H1 (cell line): ENCODE results near the gene PGM2L1. TPM values are rescaled to one million over a fixed set of nuclear protein-coding genes. Genes with fewer than 3 reads are reported as not detected.

Experiments used
- CTCF ChIA-PET: fragments of 300-600 bp; sonication (Branson Sonifier 250); formaldehyde crosslinking; loops from one replicate; lab custom pipeline; 2021; ENCODE audit not compliant: partially characterized antibody; lab: Charles Lee
- POLR2A ChIA-PET: fragments of 300-600 bp; sonication (Branson Sonifier 250); formaldehyde crosslinking; loops from one replicate; lab custom pipeline; 2021; ENCODE audit warnings: inconsistent platforms; ENCODE audit not compliant: partially characterized antibody; lab: Charles Lee
- DNase-seq, 2 experiments: peaks; one replicate each; pipeline versions ENCODE4 v3.0.0 to v3.0.0-alpha.2; 2010 to 2022; ENCODE audit warnings: low spot score in 2 of 2, low read depth in 1 of 2, mixed read lengths in 1 of 2
- FAIRE-seq: peaks from 2 replicates; lab custom pipeline; 2011; peaks lifted over from hg19 to GRCh38; lab: Jason Lieb, UNC
- H2AFZ ChIP-seq: 2 replicates; pipeline ENCODE4 v1.8.1; 2012; ENCODE audit warnings: low read length, inconsistent platforms
- H2AK5ac ChIP-seq: 2 replicates; pipeline ENCODE4 v1.6.1; 2013; ENCODE audit warnings: low read depth, low read length
- H2BK120ac ChIP-seq: replicated peaks from 2 replicates; pipeline ENCODE3; 2013; ENCODE audit warnings: low read depth, low read length, inconsistent platforms
- H2BK12ac ChIP-seq: 2 replicates; pipeline ENCODE4 v1.6.1; 2013; ENCODE audit warnings: low read depth, low read length
- H2BK15ac ChIP-seq: 2 replicates; pipeline ENCODE4 v1.6.1; 2013; ENCODE audit warnings: low read length
- H2BK20ac ChIP-seq: 2 replicates; pipeline ENCODE4 v1.6.1; 2013; ENCODE audit warnings: low read length
- H2BK5ac ChIP-seq: 2 replicates; pipeline ENCODE4 v1.6.1; 2013; ENCODE audit warnings: low read depth, low read length
- H3K14ac ChIP-seq: 2 replicates; pipeline ENCODE4 v1.6.1; 2013; ENCODE audit warnings: inconsistent platforms; ENCODE audit not compliant: insufficient read length
- H3K18ac ChIP-seq: 2 replicates; pipeline ENCODE4 v1.6.1; 2013; ENCODE audit warnings: low read length; ENCODE audit errors: extremely low read depth
- H3K23ac ChIP-seq: 2 replicates; pipeline ENCODE4 v1.6.1; 2013; ENCODE audit warnings: inconsistent platforms; ENCODE audit not compliant: insufficient read length
- H3K23me2 ChIP-seq: 2 replicates; pipeline ENCODE4 v1.6.1; 2013; ENCODE audit warnings: low read depth, low read length
- H3K27ac ChIP-seq: 2 replicates; pipeline ENCODE4 v1.6.1; 2011; ENCODE audit warnings: low read depth, low read length, inconsistent platforms
- H3K27me3 ChIP-seq, 4 experiments: replicated peaks in 1 of 4; 1 replicate in 1 of 4; 2 replicates in 3 of 4; pipeline versions ENCODE4 v1.6.1 to v1.8.1; 2011 to 2013; ENCODE audit warnings: low read length in 3 of 4, mild to moderate bottlenecking in 3 of 4, inconsistent platforms in 2 of 4, mixed read lengths in 2 of 4, moderate library complexity in 1 of 4; ENCODE audit not compliant: control insufficient read depth in 3 of 4, insufficient read depth in 3 of 4; ENCODE audit errors: extremely low read depth in 1 of 4
- H3K36me3 ChIP-seq, 4 experiments: 2 replicates each; pipeline versions ENCODE4 v1.6.1 to v1.8.1; 2011 to 2013; ENCODE audit warnings: mild to moderate bottlenecking in 4 of 4, low read length in 3 of 4, moderate library complexity in 2 of 4, control low read depth in 1 of 4, inconsistent platforms in 1 of 4; ENCODE audit not compliant: insufficient read depth in 4 of 4, control insufficient read depth in 2 of 4
- H3K4ac ChIP-seq: replicated peaks from 2 replicates; pipeline ENCODE3; 2013; ENCODE audit warnings: low read length, low read depth, mixed read lengths, inconsistent platforms; ENCODE audit not compliant: insufficient read length
- H3K4me1 ChIP-seq, 4 experiments: replicated peaks in 1 of 4; 1 replicate in 1 of 4; 2 replicates in 3 of 4; pipeline versions ENCODE4 v1.6.1 to v1.8.1; 2011 to 2013; ENCODE audit warnings: low read length in 3 of 4, inconsistent platforms in 2 of 4, mixed read lengths in 1 of 4; ENCODE audit not compliant: insufficient read depth in 4 of 4, control insufficient read depth in 3 of 4
- H3K4me2 ChIP-seq, 2 experiments: 2 replicates each; pipeline versions ENCODE4 v1.6.1 to v1.8.1; 2011 to 2013; ENCODE audit warnings: low read depth in 2 of 2, low read length in 2 of 2, control low read depth in 1 of 2, inconsistent platforms in 1 of 2, mild to moderate bottlenecking in 1 of 2; ENCODE audit not compliant: insufficient read depth in 1 of 2
- H3K4me3 ChIP-seq, 4 experiments: fragments of 200-600, 300-600 bp in 1 of 4; sonication (generic), shearing (Covaris generic), sonication (Bioruptor Twin) in 1 of 4; 2 replicates each; pipeline versions ENCODE4 v1.5.1 to v1.8.1; 2011 to 2016; ENCODE audit warnings: low read length in 4 of 4, low read depth in 3 of 4, control low read depth in 2 of 4, inconsistent platforms in 2 of 4, mild to moderate bottlenecking in 2 of 4, mixed read lengths in 1 of 4, moderate library complexity in 1 of 4; ENCODE audit not compliant: insufficient read depth in 2 of 4; ENCODE audit errors: extremely low read depth in 1 of 4
- H3K56ac ChIP-seq: replicated peaks from 2 replicates; pipeline ENCODE3; 2013; ENCODE audit warnings: low read depth, mild to moderate bottlenecking, mixed read lengths, low read length, inconsistent platforms; ENCODE audit not compliant: insufficient read length
- H3K79me1 ChIP-seq: 2 replicates; pipeline ENCODE4 v1.6.1; 2013; ENCODE audit warnings: low read depth, low read length, control low read depth
- H3K79me2 ChIP-seq, 2 experiments: 2 replicates each; pipeline versions ENCODE4 v1.6.1 to v1.8.1; 2012 to 2013; ENCODE audit warnings: low read length in 2 of 2, mild to moderate bottlenecking in 2 of 2, inconsistent platforms in 1 of 2; ENCODE audit not compliant: insufficient read depth in 2 of 2, control insufficient read depth in 1 of 2
- H3K9ac ChIP-seq, 4 experiments: replicated peaks in 1 of 4; 1 replicate in 1 of 4; 2 replicates in 3 of 4; pipeline versions ENCODE4 v1.6.1 to v1.8.1; 2011 to 2013; ENCODE audit warnings: low read depth in 3 of 4, low read length in 3 of 4, control low read depth in 2 of 4, mild to moderate bottlenecking in 2 of 4, moderate library complexity in 2 of 4, inconsistent platforms in 1 of 4; ENCODE audit errors: extremely low read depth in 1 of 4
- H3K9me3 ChIP-seq, 2 experiments: 2 replicates each; pipeline versions ENCODE4 v1.6.1 to v1.8.1; 2012 to 2013; ENCODE audit warnings: mild to moderate bottlenecking in 2 of 2, moderate library complexity in 2 of 2, control low read depth in 1 of 2, inconsistent platforms in 1 of 2, low read depth in 1 of 2, low read length in 1 of 2, mixed read lengths in 1 of 2; ENCODE audit not compliant: insufficient read depth in 2 of 2
- H4K20me1 ChIP-seq, 2 experiments: replicated peaks in 1 of 2; 2 replicates each; pipeline versions ENCODE3 to v1.8.1; 2011 to 2013; ENCODE audit warnings: inconsistent platforms in 2 of 2, low read length in 2 of 2, mild to moderate bottlenecking in 1 of 2; ENCODE audit not compliant: insufficient read depth in 2 of 2, control insufficient read depth in 1 of 2
- H4K5ac ChIP-seq: 2 replicates; pipeline ENCODE4 v1.6.1; 2013; ENCODE audit warnings: low read length, low read depth, mixed read lengths, inconsistent platforms; ENCODE audit not compliant: insufficient read length
- H4K8ac ChIP-seq: 2 replicates; pipeline ENCODE4 v1.8.0; 2013; ENCODE audit warnings: mild to moderate bottlenecking, moderate library complexity, low read length, inconsistent platforms; ENCODE audit not compliant: insufficient read depth; ENCODE audit errors: extremely low read depth
- H4K91ac ChIP-seq: replicated peaks from 2 replicates; pipeline ENCODE3; 2013; ENCODE audit warnings: low read length, mixed read lengths, inconsistent platforms; ENCODE audit not compliant: insufficient read length
- E2F6 ChIP-seq: IDR thresholded peaks from 2 replicates; pipeline ENCODE4 v1.6.1; 2012; ENCODE audit warnings: inconsistent platforms
- FOSL1 ChIP-seq: IDR thresholded peaks from 2 replicates; pipeline ENCODE4 v1.6.1; 2011; ENCODE audit warnings: mild to moderate bottlenecking, low read depth, low read length, moderate library complexity; ENCODE audit not compliant: insufficient read depth
- GABPA ChIP-seq: IDR thresholded peaks from 2 replicates; pipeline ENCODE4 v1.6.1; 2011; ENCODE audit warnings: mild to moderate bottlenecking, low read length, moderate library complexity, borderline replicate concordance; ENCODE audit not compliant: insufficient read depth
- JUN ChIP-seq: IDR thresholded peaks from 2 replicates; pipeline ENCODE4 v1.6.1; 2011; ENCODE audit warnings: low read depth, mild to moderate bottlenecking, improper control_type of control experiment, low read length
- KDM5A ChIP-seq: fragments of 200-600 bp; IDR thresholded peaks from 2 replicates; pipeline ENCODE4 v1.7.1; 2012; ENCODE audit warnings: mild to moderate bottlenecking, low read length, inconsistent platforms, mixed read lengths
- MAX ChIP-seq: IDR thresholded peaks from 2 replicates; pipeline ENCODE4 v1.6.1; 2012; ENCODE audit warnings: inconsistent platforms
- PHF8 ChIP-seq: fragments of 200-600 bp; sonication (generic); conservative IDR thresholded peaks from 2 replicates; pipeline ENCODE4 v1.7.1; 2012; ENCODE audit warnings: low read depth, mild to moderate bottlenecking, inconsistent platforms, low read length, moderate library complexity
- POLR2AphosphoS5 ChIP-seq: IDR thresholded peaks from 2 replicates; pipeline ENCODE4 v1.6.1; 2011; ENCODE audit warnings: low read depth, low read length
- RXRA ChIP-seq: IDR thresholded peaks from 2 replicates; pipeline ENCODE4 v1.6.1; 2011; ENCODE audit warnings: low read depth, mild to moderate bottlenecking, low read length, moderate library complexity; ENCODE audit not compliant: insufficient read depth
- SIN3A ChIP-seq, 2 experiments: IDR thresholded peaks in 1 of 2; conservative IDR thresholded peaks in 1 of 2; 2 replicates each; pipeline ENCODE4 v1.6.1; 2011 to 2012; ENCODE audit warnings: low read length in 2 of 2, improper control_type of control experiment in 1 of 2, low read depth in 1 of 2, mild to moderate bottlenecking in 1 of 2
- SIX5 ChIP-seq: IDR thresholded peaks from 2 replicates; pipeline ENCODE4 v1.6.1; 2011; ENCODE audit warnings: mild to moderate bottlenecking, low read depth, low read length
- SRF ChIP-seq: IDR thresholded peaks from 2 replicates; pipeline ENCODE4 v1.6.1; 2011; ENCODE audit warnings: mild to moderate bottlenecking, low read depth, low read length, moderate library complexity
- TEAD4 ChIP-seq: IDR thresholded peaks from 2 replicates; pipeline ENCODE4 v1.6.1; 2012; ENCODE audit warnings: low read depth, low read length, inconsistent platforms, mixed read lengths
- WGBS, 2 experiments: shearing (Covaris generic) in 1 of 2; methylation state at CpG; one replicate each; pipeline versions ENCODE4 v1.1.6 to v1.1.7; 2013 to 2015; ENCODE audit warnings: low lambda C conversion rate in 2 of 2, mixed read lengths in 2 of 2, inconsistent platforms in 1 of 2, low coverage in 1 of 2, missing lambda C conversion rate in 1 of 2; ENCODE audit not compliant: insufficient replicate concordance in 2 of 2, insufficient coverage in 1 of 2, insufficient read length in 1 of 2; ENCODE audit errors: extremely low coverage in 1 of 2, missing lambda C conversion rate in 1 of 2; 5-methylcytosine and 5-hydroxymethylcytosine counted together
- polyA plus RNA-seq, 7 experiments: library from polyadenylated mRNA; depleted of rRNA in 3 of 7; stranded (reverse) in 5 of 7; unstranded in 2 of 7; fragments of >200 nt in 5 of 7; fragments of 200-250 nt in 2 of 7; gene quantifications; 1 replicate in 5 of 7; 2 replicates in 1 of 7; 4 replicates in 1 of 7; pipeline versions ENCODE4 v1.2.1 to v1.2.3, GENCODE V29; 2011 to 2013; ENCODE audit warnings: missing spikeins in 2 of 7, mixed read lengths in 2 of 7
- total RNA-seq: library from RNA; stranded (reverse); fragmentation: NEBNext Ultra II Directional; extraction: Animal tissue kit (Norgen Biotek cat#: 25700); gene quantifications from 2 replicates; pipeline ENCODE4 v1.2.1, GENCODE V29; 2021

Gene PGM2L1
- total and polyA plus RNA-seq, 2 of the 8 experiments (the other 6 are each of a cell fraction or from before 2014, with no cell fraction given), result 5.0 to 42.7 TPM

GRCh38 chr11:74307434-74307833 is 90.8 kb downstream of the PGM2L1 start:
- Histone ChIP-seq H3K27ac (no peak overlapping the region), H3K9ac (no peak overlapping the region), H3K14ac (no peak overlapping the region), H2BK12ac (no peak overlapping the region), H3K4me3 (no peak overlapping the region), H4K5ac (no peak overlapping the region), H3K18ac (no peak overlapping the region), H3K4me2 (no peak overlapping the region), H3K79me2 (no peaks in the 10 kb centered on the region), H4K20me1 (peaks cover 0 to 6% of the 10 kb centered on the region in 2 experiments), H4K91ac (no peak overlapping the region), H3K23me2 (peaks cover 7% of the 10 kb centered on the region), H3K4ac (no peak overlapping the region), H2AFZ (no peak overlapping the region), H3K56ac (no peak overlapping the region), H3K23ac (no peak overlapping the region), H3K4me1 (peaks cover 0 to 8% (median 3%) of the 10 kb centered on the region in 4 experiments; a peak in 3 of 7 replicates), H2AK5ac (no peak overlapping the region), H3K79me1 (no peaks in the 10 kb centered on the region), H2BK120ac (no peak overlapping the region), H3K27me3 (peaks cover 7 to 23% (median 16%) of the 10 kb centered on the region in 4 experiments), H2BK5ac (no peak overlapping the region), H2BK20ac (no peak overlapping the region), H2BK15ac (no peak overlapping the region), H4K8ac (no peak overlapping the region), H3K36me3 (no peaks in the 10 kb centered on the region), H3K9me3 (no peaks in the 10 kb centered on the region)
- POLR2A ChIA-PET, result no interaction called here
- WGBS, 2 experiments, result 88% methylated on average over 1 of the region's 1 CpG; no CpG with 5 or more reads in 1 of the 2 experiments
- DNase-seq (no peak), FAIRE-seq (no peak)
- CTCF ChIA-PET, result interaction anchor here (1.2 kb wide), 1 partner anchor 52 kb away, joined by 4 read pairs; no protein-coding TSS in a partner anchor
- no peak for TF ChIP-seq GABPA
- TF ChIP-seq TEAD4, result no peak
- TF ChIP-seq SIX5, result no peak
- TF ChIP-seq E2F6, result no peak
- TF ChIP-seq JUN, result no peak
- TF ChIP-seq PHF8, result no peak
- no peak for TF ChIP-seq SRF
- no peak for TF ChIP-seq KDM5A
- no peak for TF ChIP-seq POLR2AphosphoS5
- no peak for TF ChIP-seq RXRA
- TF ChIP-seq FOSL1, result no peak
- TF ChIP-seq SIN3A (conservative IDR thresholded peaks at IDR 0.05 in 1 of 2, IDR thresholded peaks at IDR 0.05 in 1 of 2; ENCODE audit: low read depth in 1 of 2, low read length in 2 of 2), result no peak
- no peak for TF ChIP-seq MAX
